ENCODE results near the gene PRKAG2. TPM values are rescaled to one million over a fixed set of nuclear protein-coding genes. Genes with fewer than 3 reads are reported as not detected.

The PRKAG2 gene
- total RNA-seq, 2 donors from 2014 or later = 19.9 to 22.6 TPM

DNA sequence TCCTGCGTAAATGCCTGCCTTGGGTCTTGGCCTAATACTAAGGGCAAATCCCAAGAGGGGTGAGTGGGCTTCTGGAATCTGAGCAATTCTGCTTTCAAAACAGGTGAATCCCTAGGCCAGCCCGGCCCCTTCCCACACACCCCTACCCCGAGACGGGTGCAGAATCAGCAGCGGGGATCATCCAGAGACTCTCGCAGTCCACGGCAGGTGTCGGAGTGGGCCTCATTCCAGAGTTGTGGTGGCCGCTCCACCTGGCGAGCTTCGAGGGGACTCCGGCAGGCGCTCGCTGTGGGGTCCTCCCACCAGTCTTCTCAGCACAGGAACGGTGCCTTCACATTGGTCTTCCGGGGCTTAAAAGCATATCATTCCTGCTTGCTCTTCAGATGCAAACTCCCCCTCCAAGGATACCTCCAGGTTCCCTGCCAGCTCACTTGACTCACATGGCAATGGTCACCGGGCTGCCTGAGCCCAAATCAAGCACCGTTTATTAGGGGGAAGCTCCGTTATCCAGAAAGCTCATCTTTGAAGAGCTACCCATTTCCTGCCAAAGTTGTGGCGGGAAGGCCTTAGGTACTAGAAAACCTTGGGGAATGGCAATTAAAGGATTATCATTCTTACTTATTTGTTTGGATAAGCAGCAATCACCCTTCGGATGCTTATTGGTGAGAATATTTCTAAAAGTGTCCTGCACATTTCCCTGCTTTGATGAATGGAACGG lies 67.6 kb downstream of the PRKAG2 start:
- Mint-ChIP-seq H3K27ac (no peak overlapping the region), H3K4me1 (ENCODE audit: low read depth in 2 of 2) (peaks cover 9 to 15% of the 10 kb centered on the region in 2 donors)
- no peak for ATAC-seq

DNA sequence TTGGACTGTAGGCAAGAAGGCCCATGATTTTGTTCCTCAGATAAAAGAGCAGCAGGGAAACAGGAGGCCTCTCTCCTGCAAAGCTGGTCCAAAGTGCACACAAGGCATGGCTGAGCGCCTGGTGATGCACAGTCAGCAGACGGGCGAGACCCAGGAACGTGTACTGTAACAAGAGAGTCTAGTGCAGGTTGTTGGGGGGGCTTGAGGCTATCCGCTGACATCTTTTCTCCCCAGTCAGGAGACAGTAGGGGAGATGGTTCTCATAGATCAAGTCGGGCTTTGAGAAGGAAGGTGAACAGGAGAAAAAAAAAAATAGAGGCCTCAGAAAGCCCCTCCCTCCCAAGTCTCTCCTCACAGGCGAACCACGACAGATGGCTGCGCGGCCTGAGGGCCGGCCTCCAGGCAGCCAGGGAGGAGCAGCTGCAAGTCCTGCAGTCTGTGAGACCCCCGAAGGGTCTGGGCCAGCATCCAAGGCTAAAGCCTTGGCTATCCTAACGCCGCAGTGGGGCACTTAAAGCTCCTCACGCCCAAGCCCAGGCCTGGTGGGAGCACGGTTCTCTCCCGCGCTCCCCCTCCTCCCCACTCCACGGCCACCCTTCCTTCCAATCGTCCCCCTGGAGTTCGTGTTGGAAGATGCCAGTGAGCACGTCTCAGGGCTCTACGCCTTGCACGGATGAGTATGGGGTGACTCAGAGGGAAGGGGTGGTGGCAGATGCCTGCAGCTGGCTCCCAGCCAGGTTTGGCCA lies 68.3 kb downstream of the PRKAG2 start:
- Mint-ChIP-seq H3K4me1 (ENCODE audit: low read depth in 2 of 2) (peaks cover 9 to 10% of the 10 kb centered on the region in 2 donors), H3K4me3 (no peak overlapping the region), H3K27me3 (no peaks in the 10 kb centered on the region), H3K9me3 (no peaks in the 10 kb centered on the region), H3K27ac (no peak overlapping the region), H3K36me3 (no peaks in the 10 kb centered on the region)
- ATAC-seq (no peak), DNase-seq (ENCODE audit: low spot score) (no peak)

More for the DNA sequence above, 67.6 kb downstream of the PRKAG2 start:
- no peaks in the 10 kb centered on the region for H3K36me3 Mint-ChIP-seq
- DNase-seq (ENCODE audit: low spot score) = no peak
- no peaks in the 10 kb centered on the region for H3K9me3 Mint-ChIP-seq
- H3K27me3 Mint-ChIP-seq = no peaks in the 10 kb centered on the region
- H3K4me3 Mint-ChIP-seq = no peak overlapping the region

DNA sequence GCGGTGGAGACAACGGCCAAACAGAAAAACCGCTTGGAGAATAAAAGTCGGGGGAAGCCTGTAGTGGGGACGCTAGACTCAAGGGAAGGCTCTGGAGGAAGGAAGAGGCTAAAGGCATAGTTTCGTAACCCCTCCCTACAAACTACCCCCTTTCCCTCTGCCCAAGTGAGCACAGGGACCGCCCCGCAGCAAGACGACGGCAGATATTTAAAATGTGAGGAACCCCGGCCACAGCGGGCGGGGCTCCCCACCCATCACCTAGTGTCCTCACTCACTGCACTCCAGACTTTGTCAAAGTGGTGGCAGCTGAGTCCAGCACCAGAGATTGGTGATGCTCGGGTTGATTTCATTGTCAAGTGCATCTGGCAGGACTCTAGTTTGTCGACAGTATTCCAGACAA lies 69.1 kb downstream of the PRKAG2 start:
- no peaks in the 10 kb centered on the region for H3K27me3 Mint-ChIP-seq

DNA sequence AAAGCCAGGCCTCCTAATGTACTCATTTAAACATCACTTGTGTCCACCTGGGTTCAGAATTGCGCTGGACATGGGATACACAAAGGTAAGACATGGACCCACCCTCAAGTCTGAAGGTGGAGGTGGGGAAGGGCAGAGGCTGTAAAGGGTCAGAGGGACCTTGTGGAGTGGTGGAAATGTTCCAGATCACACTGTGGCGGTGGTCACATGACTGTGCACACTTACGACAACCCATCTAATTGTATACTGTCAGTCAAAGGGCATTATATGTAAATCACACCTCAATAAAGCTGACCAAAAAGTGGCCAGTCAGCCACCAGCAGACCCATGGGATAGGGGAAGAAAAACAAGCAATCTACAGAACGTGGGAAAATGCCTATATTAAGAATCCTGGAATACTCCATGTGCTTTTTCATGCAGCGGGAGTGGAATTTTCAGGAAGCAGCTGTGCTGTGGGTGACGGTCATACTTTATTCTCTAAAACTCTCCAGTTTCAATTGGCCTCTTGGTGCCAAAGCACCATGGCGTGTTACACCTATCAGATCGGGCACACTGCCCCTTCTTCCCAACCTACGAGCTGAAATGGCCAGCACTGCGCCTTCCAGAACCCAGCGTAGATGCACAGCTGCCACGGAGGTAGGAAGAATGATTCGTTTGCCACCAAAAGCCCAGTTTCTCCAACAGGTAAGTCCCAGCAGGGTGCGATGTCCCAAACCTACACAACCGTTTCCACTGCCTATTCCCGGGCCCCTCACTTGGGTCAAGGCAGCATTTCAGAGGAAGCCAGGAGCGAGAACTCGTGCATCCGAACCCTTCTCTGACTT lies 69.8 kb downstream of the PRKAG2 start:
- H3K27me3 Mint-ChIP-seq = no peaks in the 10 kb centered on the region
- H3K4me3 Mint-ChIP-seq = no peak overlapping the region

More for the DNA sequence above, 69.1 kb downstream of the PRKAG2 start:
- Mint-ChIP-seq H3K27ac (no peak overlapping the region), H3K4me1 (ENCODE audit: low read depth in 2 of 2) (peaks cover 4 to 6% of the 10 kb centered on the region in 2 donors), H3K36me3 (no peaks in the 10 kb centered on the region), H3K4me3 (no peak overlapping the region), H3K9me3 (no peaks in the 10 kb centered on the region)
- no peak for ATAC-seq
- no peak for DNase-seq (ENCODE audit: low spot score)

DNA sequence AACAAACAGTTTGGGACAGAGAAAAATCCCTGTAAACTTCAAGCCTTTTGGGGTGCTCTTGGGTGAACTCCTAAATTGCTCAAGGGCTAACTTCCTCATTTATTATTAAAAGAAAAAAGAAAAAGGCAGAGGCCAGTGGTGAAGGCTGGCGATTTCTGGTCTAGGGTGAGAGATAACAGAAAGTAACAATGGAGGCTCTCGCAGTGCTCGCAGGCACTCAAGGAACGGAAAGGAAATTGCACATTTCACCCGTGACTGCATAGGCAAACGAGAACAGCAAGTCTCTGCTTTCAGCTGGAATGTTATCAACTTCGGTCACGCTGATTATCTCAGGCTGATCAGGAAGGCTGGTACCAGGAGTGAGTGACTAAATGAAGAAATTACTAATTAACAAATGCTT lies 70.7 kb downstream of the PRKAG2 start:
- Mint-ChIP-seq H3K27me3 (no peaks in the 10 kb centered on the region), H3K36me3 (no peaks in the 10 kb centered on the region), H3K9me3 (no peaks in the 10 kb centered on the region), H3K4me1 (ENCODE audit: low read depth in 2 of 2) (peaks cover 4 to 6% of the 10 kb centered on the region in 2 donors), H3K27ac (no peak overlapping the region), H3K4me3 (no peak overlapping the region)
- ATAC-seq (no peak), DNase-seq (ENCODE audit: low spot score) (no peak)

More for the DNA sequence above, 69.8 kb downstream of the PRKAG2 start:
- DNase-seq (ENCODE audit: low spot score) (no peak), ATAC-seq (no peak)
- H3K36me3 Mint-ChIP-seq = no peaks in the 10 kb centered on the region
- H3K9me3 Mint-ChIP-seq = no peaks in the 10 kb centered on the region
- H3K27ac Mint-ChIP-seq = no peak overlapping the region
- peaks cover 4 to 6% of the 10 kb centered on the region in 2 donors for H3K4me1 Mint-ChIP-seq (ENCODE audit: low read depth in 2 of 2)

DNA sequence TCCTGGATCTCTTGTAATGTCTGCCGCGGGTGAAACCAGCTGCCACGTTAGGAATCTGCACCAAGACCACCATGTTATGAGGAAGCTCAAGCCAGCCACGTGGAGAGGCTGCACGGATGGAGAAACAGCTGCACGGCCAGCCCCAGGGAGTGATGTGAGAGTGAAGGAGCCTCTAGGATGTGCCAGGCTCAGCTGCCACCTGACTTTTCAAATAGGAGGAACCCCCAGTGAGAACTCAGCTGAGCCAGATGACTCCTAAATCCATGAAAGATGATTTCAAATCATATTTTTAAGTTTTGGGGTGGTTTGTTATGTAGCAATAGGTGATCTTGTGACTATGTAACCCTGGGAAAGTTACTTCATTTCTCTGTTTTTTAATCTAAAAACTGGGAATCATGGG lies 71.7 kb downstream of the PRKAG2 start:
- no peak overlapping the region for H3K27ac Mint-ChIP-seq
- no peaks in the 10 kb centered on the region for H3K9me3 Mint-ChIP-seq
- H3K4me1 Mint-ChIP-seq (ENCODE audit: low read depth in 2 of 2) = peaks cover 4 to 9% of the 10 kb centered on the region in 2 donors
- DNase-seq (ENCODE audit: low spot score) (no peak), ATAC-seq (no peak)
- no peak overlapping the region for H3K4me3 Mint-ChIP-seq
- no peaks in the 10 kb centered on the region for H3K27me3 Mint-ChIP-seq
- H3K36me3 Mint-ChIP-seq = no peaks in the 10 kb centered on the region

DNA sequence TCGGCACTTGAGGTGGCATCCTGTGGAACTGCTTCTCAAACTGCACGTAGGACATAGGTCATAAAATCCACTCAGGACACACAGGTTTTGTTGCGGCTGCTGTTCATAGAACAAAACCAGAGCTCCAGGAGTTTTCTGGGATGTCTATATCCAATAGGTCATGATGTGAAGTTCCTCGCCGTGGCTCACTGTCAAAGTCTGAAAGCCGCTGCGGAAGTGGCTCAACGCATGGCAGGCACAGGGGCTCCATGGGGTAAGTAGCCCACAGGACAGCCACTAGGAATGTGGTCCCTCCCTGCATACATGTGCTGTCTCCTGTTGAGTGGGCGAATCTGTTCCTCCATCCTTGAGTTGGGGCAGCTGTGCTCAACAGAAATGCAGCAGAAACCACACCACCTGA lies 72.2 kb downstream of the PRKAG2 start:
- Mint-ChIP-seq H3K36me3 (no peaks in the 10 kb centered on the region), H3K27me3 (no peaks in the 10 kb centered on the region), H3K4me1 (ENCODE audit: low read depth in 2 of 2) (peaks cover 4 to 9% of the 10 kb centered on the region in 2 donors), H3K4me3 (no peak overlapping the region), H3K27ac (no peak overlapping the region), H3K9me3 (no peaks in the 10 kb centered on the region)
- ATAC-seq = no peak
- DNase-seq (ENCODE audit: low spot score) = no peak

DNA sequence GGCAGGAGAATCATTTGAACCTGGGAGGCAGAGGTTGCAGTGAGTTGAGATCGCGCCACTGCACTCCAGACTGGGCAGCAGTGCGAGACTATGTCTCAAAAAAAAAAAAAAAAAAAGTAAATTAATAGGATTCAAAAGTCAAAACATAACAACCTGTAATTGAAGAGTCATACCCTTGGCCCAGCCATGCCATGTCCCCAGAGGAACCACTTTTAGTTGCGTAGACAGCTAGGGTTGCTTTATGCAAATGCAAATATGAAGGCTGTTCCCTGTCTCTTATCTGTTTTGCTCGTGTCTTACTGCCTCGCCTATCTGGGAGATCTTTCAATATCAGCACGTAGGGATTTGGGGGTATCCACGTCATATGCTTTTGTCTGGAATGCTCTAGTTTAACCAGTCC lies 73.1 kb downstream of the PRKAG2 start:
- peaks cover 4 to 9% of the 10 kb centered on the region in 2 donors for H3K4me1 Mint-ChIP-seq (ENCODE audit: low read depth in 2 of 2)
- H3K9me3 Mint-ChIP-seq = no peaks in the 10 kb centered on the region
- no peak for ATAC-seq
- H3K4me3 Mint-ChIP-seq = no peak overlapping the region
- no peak overlapping the region for H3K27ac Mint-ChIP-seq
- no peaks in the 10 kb centered on the region for H3K27me3 Mint-ChIP-seq
- H3K36me3 Mint-ChIP-seq = no peaks in the 10 kb centered on the region
- no peak for DNase-seq (ENCODE audit: low spot score)

DNA sequence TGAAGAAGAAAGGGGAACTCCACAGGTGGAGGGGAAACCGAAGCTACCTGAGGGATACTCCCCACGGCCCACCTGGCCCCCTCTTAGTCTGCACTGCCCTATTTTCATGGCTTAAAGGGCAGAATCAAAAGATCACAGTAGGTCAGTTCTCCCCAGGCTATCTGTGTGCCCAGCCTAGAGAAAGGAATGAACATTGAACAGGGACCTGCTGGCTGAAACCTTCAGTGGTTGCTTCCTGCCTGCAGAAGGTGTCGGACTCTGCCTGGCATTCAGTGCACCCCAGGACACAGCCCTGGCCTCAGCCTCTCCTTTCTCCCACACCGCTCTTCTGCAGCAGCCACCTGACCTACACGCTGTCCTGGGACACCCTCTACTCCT lies 74.5 kb downstream of the PRKAG2 start:
- no peak for ATAC-seq
- H3K9me3 Mint-ChIP-seq = no peaks in the 10 kb centered on the region
- H3K36me3 Mint-ChIP-seq = no peaks in the 10 kb centered on the region
- H3K27ac Mint-ChIP-seq = peak overlapping the region in 1 of 2 donors; percentile 70
- peaks cover 9 to 17% of the 10 kb centered on the region in 2 donors for H3K4me1 Mint-ChIP-seq (ENCODE audit: low read depth in 2 of 2)
- no peak for DNase-seq (ENCODE audit: low spot score)
- H3K27me3 Mint-ChIP-seq = no peaks in the 10 kb centered on the region
- no peak overlapping the region for H3K4me3 Mint-ChIP-seq

DNA sequence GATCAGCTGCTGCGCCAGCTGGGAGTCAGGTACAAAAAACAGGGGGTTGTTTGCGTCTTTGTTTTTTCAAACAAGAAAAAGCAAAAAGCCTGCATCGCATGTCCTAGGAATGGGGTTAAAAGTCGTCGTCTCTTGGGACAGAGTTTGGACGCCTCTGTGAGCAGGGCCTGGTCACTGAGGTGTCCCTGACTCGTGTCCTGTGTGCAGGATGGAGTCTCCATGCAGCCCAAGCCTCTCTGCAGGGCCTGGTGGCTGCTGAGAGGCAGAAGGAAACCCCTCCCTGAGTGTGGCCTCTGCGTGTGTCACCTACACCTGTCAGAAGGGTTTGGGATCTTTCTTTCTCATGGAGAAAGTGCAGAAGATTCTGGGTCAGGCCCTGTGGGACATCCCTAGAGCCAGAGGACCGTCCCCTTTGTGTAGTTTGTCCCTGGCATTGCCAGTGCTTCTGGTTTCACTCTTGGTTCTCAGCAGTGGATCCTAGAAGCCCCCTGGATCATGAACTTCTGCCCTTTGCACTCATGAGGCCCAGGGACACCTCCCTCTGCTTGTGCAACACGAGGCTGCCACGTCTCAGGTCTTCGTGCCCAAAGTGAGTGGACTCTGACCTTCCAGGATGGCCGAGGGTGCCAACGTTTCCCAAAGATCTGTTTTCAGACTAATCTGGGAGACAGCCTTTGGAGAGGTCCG lies 75.0 kb downstream of the PRKAG2 start:
- Mint-ChIP-seq H3K4me1 (ENCODE audit: low read depth in 2 of 2) (peaks cover 11 to 20% of the 10 kb centered on the region in 2 donors), H3K27ac (peak overlapping the region in 1 of 2 donors; percentile 30), H3K36me3 (no peaks in the 10 kb centered on the region), H3K9me3 (no peaks in the 10 kb centered on the region), H3K27me3 (no peaks in the 10 kb centered on the region), H3K4me3 (no peak overlapping the region)
- no peak for DNase-seq (ENCODE audit: low spot score)
- no peak for ATAC-seq

DNA sequence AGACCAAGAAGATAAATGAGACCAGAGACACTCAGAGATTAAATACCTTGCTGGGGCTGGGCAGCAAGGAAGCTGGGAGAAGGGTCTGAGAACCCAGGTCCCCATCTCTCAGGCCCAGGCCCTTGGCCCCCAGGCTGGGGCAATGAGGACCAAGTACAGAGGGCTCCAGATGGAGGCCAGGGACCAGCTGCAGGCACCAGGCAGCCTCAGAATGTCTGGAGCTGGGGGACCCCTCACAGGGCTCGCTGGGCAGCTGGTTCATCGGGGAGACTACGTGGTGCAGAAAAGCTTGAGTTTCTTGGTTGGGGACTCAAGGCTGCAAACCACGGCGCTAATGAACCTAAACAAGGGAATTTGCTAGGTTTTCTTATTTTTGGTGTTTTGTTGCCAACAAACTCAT lies 75.6 kb downstream of the PRKAG2 start:
- H3K4me3 Mint-ChIP-seq = no peak overlapping the region
- no peaks in the 10 kb centered on the region for H3K27me3 Mint-ChIP-seq
- DNase-seq (ENCODE audit: low spot score) = no peak
- H3K36me3 Mint-ChIP-seq = no peaks in the 10 kb centered on the region
- ATAC-seq = no peak
- H3K27ac Mint-ChIP-seq = peak overlapping the region in 1 of 2 donors; percentile 30
- H3K4me1 Mint-ChIP-seq (ENCODE audit: low read depth in 2 of 2) = peaks cover 13 to 19% of the 10 kb centered on the region in 2 donors
- no peaks in the 10 kb centered on the region for H3K9me3 Mint-ChIP-seq

DNA sequence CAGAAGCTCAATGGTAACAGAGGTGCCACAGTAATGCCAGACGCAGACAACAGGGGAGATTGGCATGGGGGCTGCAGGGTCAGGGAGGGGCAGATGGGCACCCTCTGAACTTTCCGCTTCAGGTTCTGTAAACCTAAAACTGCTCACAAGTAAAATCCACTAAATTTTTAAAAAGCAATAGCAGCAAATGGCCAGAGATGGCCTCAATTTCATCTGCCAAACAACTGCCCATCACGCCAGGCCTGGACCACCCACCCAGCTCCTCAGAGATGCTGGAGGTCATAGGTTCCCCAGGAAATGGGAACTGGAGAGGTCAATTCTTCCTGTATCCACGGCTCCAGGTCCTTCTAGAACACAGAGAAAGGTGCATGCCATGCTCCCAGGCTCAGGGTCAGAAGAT lies 76.1 kb downstream of the PRKAG2 start:
- Mint-ChIP-seq H3K4me1 (ENCODE audit: low read depth in 2 of 2) (peaks cover 14 to 22% of the 10 kb centered on the region in 2 donors), H3K4me3 (no peak overlapping the region), H3K9me3 (no peaks in the 10 kb centered on the region), H3K27ac (peak overlapping the region in 1 of 2 donors; percentile 30), H3K36me3 (no peaks in the 10 kb centered on the region), H3K27me3 (no peaks in the 10 kb centered on the region)
- DNase-seq (ENCODE audit: low spot score) = no peak
- no peak for ATAC-seq

DNA sequence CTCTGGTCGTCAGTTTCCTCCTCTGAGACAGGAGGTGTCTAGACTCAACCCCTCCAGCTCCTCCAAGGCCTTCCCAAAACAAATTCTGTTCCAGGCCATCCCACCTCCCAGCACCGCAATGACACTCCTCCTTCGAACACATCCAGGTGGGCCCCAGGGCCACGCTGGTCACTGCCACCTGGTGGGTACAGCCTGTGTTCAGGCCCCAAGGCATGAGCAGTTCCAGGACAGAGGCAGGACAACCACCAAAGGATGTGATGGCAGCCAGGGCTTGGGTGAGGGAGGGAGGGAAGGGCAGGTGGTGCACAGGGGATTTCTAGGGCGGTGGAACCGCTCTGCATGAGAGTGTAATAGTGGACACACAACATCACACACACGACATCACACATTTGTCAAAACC lies 76.5 kb downstream of the PRKAG2 start:
- DNase-seq (ENCODE audit: low spot score) (no peak), ATAC-seq (no peak)
- Mint-ChIP-seq H3K4me1 (ENCODE audit: low read depth in 2 of 2) (peaks cover 14 to 22% of the 10 kb centered on the region in 2 donors), H3K36me3 (no peaks in the 10 kb centered on the region), H3K27ac (no peak overlapping the region), H3K9me3 (no peaks in the 10 kb centered on the region), H3K27me3 (no peaks in the 10 kb centered on the region), H3K4me3 (no peak overlapping the region)

Data from natural killer cell treated with Interleukin-12 subunit alpha and Interleukin-12 subunit beta and Interleukin-15 and Interleukin-18, amount 100 ng/mL, for 72 hours (primary cell).